RPMI7951 (cell line): ENCODE measurements around the gene SPARC. TPM values are rescaled to one million over a fixed set of nuclear protein-coding genes. Genes with fewer than 3 reads are reported as not detected.
A peak's percentile ranks its signal among the peaks of the same experiment; 100 is the strongest.

Experiments used
- DNase-seq: peaks from one replicate; pipeline ENCODE4 v3.0.0-alpha.2; 2012; ENCODE audit warnings: low read depth
- total RNA-seq: library from RNA; depleted of rRNA; stranded (reverse); fragments of >200 nt; shearing (Covaris generic); gene quantifications from 2 replicates; pipeline ENCODE4 v1.2.3, GENCODE V29; 2014

Gene SPARC
- total RNA-seq, 1 experiment from 2014 or later: 3,437 TPM

DNA sequence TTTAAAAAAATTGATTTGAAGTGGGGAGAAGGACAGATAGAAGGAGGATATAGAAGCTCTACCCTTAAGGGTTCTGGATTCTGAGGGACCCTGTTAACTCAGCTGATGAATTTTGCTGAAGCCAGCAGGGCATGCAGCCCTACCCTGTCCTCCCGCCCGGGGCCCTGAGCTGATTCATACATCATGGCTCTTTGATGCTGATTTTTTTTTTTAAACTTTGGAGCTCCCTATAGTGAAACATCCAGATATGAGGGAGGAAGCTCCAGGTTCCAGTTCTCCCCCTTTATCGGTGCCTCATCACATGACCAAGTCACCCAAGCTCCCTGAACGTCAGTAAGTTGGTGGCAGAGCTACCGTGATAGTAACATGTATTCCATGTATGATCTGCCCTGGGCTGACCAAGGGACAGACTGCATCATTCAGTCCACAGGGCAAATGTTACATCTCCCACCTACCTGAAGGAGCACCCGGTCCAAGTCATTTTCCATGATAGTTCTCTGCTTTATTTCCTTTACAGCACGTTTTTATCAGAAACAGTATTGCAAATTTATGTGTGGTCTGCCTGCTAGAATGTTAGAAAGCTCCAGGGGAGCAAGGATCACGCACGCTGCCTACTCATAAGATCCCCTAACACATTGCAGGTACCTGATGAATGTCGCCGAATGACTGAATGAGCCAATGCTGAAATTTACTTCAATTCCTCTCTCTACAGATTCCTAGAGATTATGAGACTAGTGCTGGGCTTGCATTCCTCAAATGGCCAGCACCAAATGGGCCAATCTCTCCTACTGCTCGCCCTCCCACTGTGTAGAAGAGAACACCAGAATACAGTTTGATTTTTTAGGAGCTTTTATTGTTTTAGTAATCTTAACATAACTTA is 25.9 kb downstream of the SPARC start:
- peak; percentile 86 for DNase-seq

DNA sequence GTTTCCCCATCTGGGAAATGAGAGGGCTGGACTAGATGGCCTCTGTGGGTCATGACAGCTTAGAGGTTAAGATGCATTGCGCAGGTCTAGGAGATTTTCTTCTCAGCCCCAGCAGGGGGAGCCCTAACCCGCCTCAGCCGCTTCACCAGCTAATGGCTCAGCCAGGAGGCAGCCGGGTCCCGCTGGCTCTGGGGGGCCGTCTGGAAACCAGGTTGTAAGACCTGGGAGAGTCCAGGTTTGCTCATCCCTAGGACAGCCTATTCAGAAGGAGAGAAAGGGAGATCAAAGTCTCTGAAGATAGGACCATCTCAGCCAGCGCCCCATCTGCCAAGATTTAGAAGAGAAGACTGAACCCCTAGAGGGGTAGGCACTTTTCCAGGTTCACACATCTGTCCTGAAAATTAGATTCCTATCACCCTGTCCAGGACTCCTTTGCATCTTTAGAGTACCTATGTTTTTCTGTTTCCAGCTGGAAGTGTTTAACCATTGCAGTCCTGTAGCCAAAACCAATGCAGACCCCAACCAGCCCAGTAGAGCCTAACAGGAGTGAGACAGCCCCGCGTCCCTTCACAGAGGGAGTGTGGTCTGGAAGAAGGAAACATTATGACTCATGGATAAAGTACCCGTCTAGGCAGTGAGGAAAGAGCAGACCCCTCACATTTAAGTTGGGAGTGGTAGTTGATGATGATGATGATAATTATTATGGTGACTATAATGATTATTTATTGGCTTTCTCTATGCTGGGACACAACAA is 27.5 kb downstream of the SPARC start:
- peak; percentile 71 for DNase-seq

DNA sequence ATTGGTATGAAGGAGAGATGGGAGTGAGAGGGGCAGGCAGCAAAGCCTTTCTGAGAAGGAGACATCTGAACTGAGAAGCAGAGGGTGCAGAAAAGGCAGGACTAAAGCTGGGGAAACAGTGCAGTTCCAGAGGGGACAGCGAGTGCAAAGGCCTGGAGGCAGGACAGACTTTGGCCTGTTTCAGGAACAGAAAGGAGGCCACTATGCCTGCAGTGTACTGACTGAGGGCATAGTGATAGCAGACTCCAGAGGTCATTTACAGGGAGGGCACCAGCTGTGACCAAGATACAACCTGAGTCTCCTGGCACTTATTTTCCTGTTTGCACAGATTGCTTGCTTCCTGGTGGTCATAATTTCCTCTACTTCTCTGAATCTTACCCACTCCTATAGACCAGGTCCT is 29.6 kb downstream of the SPARC start:
- no peak for DNase-seq

DNA sequence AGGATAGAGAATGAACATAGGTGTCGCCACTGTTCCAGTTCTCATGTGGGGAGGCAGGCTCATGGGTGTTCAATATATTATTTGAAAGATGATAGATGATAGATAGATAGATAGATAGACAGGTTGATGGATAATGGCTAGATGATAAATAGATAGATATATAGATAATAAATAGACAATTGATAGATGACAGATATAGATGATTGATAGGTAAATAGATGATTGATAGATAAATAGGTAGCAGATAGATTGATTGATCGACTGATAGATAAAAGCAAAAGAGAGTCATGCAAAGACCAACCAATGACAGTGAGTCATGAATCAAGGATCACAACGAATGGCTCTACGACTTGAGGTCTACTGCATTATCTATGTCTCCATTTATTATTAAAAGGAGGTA is 30.4 kb downstream of the SPARC start:
- no peak for DNase-seq

DNA sequence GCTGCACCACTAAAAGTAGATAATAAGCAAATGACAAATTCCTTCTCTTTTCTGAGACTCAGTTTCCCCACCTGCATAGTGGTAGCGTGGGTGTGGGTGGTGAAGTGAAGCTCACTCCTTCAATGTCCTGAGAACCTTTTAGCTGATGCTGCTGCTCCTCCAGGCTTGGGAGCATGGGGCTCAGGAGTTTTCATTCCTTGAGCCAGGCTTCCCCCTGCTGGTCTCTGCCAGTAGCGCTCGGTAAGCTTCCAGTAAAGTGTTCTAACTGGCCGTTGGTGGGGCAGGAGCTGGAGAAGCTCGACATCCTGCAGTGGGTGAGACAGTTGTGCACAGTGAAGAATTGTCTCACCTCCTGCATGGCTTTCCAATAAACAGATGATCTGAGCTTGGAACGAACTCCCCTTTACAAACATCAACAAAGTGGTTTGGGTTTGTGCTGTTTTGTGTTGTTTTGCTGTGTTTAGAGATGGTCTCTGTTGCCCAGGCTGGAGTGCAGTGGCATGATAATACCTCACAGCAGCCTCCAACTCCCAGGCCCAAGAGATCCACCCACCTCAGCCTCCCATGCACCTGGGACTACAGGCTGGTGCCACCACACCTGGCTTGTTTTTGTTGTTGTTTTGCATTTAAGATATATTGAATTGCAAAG is 34.6 kb downstream of the SPARC start:
- peak; percentile 73 for DNase-seq

DNA sequence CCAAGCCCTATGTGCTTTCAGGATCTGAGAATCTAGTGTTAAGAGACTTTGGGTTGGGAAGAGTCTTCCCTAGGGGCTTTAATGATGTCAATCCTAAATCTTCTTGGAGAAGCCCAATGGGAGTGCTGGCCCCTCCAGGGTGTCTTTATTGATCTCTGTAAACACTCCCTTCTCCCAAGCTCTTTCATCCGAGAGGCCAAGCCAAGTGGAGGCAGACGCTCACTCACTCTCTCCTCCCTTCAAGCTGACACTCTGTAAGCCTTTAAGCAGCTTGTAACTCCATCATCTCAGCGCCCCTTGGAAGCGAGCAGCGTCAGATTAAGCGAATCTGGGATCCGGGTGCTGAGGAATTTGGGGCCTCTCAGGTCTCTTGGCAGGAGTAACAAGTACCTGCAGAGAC is 37.7 kb downstream of the SPARC start:
- DNase-seq: no peak

DNA sequence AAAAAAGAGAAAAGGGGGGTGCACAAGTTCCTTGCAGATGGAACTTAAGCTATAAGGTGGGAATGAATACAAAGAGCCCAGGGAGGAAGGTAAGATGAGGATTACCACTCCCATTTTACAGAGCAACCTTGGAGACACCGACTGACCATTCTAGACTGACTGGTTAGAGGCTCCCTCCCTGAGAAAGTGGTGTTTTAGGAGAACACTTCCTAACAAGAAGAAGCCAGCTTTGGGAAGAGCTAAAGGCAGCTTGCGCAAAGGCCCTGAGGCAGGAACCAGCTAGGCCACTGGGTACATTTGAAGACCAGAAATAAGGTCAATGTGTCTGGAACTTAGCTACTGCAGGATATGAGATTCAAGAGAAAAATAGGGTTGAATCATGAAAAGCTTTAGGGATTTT is 38.6 kb downstream of the SPARC start:
- DNase-seq: no peak

DNA sequence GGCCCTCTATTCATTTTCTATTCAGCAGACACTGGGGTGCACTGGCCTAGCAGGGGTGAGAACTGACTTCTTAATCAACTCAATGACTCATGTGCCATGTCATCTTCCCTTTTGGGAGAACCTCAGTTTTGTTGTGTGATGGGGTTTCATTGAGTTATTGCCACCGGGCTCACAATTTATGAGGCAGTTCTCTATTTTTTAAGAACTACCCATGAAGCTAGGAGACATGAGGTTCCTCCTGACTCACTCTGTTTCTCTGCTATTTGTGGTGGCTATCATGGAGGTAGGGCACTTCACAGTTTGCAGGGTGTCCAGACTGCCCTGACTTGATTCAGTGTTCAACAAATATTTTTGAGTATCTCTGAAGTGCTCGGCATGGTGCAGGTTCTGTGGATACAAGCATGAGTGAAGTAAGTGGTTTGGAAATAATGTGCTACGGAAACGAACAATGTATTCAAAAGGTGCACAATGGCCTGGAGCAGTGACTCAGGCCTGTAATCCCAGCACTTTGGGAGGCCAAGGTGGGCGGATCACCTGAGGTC is 39.3 kb downstream of the SPARC start:
- DNase-seq: no peak

DNA sequence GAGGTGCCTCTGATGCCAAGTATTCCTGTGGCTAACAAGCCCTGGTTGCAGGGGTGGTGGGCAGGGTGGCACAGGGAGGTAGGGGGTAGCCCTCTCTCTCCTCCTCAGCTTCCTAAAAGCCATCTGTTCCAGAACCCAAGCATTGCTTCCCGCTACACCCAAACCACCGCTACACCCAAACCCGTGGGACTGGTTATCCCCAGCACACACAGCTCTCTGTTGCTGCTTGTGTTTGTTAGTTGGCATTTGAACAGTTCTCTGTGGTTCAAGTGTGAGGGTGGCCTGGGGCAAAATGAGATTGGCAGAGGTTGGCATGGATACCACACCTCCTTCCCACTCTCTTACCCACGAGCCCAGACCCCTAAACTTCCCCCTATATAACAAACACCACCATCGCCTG is 40.4 kb downstream of the SPARC start:
- DNase-seq: no peak

DNA sequence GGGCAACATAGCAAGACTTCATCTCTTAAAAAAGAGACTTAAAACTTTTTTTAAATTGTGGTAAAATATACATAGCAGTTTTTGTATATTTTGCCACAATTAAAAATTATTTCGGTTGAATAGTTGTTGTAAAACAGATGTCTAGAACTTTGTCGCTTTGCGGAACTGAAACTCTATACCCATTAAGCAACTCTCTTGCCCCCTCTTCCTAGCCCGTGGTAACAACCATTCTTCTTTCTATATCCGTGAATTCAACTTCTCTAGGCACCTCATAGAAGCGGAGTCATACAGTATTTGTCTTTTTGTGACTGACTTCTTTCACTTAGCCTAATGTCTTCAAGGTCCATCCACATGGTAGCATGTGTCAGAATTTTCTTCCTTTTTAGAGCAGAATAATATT is 43.3 kb downstream of the SPARC start:
- no peak for DNase-seq

DNA sequence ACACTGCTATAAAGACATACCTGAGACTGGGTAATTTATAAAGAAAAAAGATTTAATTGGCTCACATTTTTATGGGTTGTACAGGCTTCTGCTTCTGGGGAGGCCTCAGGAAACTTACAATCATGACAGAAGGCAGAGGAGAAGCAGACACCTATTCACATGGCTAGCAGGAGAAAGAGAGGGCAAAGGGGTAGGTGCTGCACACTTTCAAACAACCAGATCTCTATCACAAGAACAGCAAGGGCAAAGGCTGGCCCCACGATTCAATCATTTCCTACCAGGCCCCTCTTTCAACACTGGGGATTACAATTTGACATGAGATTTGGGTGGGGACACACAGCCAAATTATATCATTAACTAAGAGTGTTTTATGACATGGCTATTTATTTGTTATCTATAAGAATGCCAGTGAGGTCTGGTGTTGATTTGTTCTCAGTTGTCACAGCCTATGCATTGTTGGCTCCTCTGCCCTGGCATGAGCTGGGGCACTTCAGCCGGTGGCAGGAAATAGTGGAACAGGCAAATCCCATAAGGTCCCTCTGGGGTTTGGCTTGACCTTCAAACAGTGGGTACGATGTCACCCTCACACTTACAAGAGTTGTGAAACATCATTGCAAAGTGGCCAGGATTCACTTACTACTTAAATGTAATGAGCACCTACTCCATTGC is 44.1 kb downstream of the SPARC start:
- DNase-seq: no peak

DNA sequence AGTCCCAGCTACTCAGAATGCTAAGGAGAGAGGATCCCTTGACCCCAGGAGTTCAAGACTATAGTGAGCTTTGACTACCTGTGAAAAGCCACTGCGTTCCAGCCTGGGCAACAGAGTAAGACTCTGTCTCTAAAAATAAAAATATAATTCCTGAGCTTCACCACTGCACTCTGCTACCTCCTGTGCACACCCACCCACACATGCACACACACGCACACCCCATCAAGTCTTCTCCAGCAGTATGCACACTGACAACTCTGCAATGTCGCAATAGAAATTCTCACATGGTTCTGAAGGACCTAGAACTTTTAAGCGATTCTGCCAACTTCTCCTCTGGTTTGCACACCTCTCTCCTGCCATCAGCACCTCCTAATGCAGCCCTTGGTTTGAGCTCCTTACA is 48.1 kb downstream of the SPARC start:
- DNase-seq: no peak

DNA sequence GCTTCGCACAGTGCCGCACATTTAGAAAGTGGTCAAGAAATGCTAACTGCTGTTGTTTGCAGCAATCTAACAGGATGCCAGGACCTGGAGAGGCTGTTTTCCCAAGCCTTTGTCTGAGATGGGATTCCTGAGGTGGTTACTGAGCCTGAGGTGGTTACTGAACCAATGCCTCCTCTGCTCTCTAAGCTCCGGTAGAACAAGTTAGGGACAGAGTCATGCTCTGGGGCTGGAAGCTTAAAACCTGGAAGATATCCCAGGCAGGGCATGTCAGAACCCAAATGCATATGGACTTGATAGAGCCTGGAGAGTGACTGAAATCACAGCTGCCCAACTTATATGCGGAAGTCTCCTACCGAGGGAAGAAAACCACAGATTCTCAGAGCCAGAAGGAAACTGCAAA is 49.0 kb downstream of the SPARC start:
- DNase-seq: no peak

DNA sequence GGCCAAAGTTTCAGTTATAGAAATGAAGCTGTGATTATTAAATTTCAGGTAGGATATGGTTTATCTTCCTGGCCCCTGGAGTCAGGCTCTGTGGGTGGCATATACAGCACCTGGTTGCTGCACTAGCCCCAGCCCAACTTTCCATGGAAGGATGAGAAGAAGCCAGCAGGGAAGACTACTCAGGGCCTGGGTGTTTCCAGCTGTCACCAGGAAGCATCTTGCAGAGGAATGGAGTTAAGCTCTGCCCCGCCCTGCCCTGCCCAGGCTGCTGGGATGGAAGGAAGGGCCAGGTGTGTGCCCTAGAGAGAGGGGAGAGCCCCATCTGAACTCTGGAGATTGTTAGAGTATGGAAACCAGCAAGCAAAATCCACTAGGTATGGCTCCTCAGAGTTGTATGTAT is 52.8 kb downstream of the SPARC start:
- DNase-seq: no peak

DNA sequence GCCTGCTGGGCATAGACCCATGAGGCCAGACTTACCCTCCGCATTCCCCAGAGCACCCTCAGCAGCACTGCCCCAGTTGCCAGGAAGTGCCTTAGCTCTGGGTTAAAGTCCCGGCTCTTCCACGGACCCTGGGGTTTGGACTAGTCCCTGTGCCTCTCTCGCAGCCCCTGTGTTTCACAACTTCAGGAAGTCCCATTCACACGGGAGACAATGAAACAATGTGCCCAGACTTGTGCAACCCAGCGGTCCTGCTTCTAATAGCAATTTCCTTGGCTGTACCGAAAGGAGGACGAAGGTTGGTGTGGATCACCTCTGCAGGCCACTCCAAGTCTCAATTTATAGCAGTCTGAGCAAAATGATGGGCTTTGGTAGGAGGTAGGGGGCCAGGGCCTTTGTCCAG is 53.8 kb downstream of the SPARC start:
- no peak for DNase-seq

DNA sequence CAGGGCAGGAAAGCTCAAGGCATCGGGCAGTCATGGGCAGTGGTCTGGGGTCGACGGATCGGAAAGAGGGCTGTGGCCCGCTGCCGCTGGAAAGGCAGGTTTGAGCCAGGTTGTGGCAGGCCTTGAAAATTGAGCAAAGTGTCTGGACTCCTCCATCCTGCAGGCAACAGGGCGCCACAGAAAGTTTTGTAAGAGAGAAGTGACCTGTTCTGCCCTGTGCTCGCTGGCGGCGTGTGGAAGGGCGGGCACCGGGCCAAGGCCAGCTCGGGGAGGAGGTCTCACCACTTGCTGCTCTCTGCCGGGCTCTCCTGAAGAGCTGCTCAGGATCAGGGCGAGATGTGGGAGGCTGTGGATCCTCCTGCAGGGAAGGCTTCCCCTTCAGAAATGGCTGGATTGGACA is 54.2 kb downstream of the SPARC start:
- DNase-seq: no peak

DNA sequence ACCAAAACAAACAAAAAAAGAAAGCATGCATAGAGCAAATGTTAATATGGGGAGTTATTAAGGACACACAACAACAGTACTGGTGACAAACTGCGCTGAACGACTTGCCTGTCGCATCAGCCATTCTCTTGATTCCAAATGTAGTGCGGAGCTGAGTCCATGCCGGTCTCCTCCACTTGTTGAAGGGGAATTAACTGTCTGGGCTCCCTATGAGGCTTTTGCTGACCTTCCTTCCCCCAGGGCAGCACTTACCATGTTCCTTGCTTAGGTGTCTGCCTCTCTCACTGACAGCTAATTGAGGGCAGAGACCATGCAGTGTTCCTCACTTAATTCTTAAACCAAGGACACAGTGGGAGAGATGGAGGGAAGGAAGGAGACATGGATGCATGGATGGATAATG is 54.8 kb downstream of the SPARC start:
- no peak for DNase-seq

DNA sequence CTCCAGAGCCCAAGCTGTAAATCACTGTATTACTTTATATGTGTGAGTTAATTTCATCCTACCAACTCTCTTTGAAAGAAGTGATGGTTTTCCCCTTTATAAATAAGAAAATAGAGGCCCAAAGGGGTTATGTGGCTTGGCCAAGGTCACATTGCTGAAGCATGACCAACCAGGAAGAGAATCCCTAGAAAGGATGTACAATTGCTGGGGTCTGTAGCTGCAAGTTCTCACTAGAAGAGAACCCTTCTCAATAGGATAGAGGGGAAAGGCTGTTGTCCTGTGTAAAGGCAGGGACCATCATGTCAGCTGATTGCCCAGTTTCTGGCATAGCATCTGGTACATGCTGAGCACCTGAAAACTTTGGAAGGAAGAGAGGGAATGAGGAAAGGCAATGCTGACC is 56.6 kb downstream of the SPARC start:
- no peak for DNase-seq

DNA sequence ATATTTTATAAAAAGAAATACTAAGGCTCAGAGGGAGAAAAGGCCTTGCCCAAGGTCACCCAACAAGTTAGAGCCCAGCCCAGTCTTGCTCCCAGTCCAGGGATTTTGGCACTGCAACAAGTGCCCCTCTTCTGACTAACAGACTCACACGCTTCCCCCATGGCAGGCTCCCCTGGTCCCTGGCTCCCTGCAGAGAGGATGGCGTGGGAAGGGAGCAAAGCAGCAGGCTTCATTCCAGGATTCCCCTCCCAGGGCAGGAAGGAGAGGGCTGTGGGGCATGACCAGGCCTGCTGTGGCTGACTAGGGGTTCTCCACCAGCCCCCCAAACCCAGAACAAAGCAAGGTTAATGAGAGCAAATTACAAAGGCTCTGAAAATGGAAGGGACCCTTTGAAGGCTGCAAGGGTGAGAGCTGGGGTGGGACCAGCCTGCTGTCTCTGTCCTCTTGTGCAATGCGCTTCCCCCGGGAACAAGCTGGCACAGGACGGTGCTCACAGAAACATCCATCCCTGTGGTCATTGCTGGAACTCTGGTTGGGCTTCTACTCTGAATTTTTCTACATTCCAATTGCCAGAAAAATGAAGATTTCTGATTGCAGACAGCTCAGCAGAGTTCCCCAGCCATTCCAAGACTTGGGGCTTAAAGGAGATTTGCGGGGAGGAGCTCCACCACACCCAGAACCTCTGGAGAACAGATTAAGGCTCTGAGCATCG is 58.4 kb downstream of the SPARC start:
- no peak for DNase-seq

DNA sequence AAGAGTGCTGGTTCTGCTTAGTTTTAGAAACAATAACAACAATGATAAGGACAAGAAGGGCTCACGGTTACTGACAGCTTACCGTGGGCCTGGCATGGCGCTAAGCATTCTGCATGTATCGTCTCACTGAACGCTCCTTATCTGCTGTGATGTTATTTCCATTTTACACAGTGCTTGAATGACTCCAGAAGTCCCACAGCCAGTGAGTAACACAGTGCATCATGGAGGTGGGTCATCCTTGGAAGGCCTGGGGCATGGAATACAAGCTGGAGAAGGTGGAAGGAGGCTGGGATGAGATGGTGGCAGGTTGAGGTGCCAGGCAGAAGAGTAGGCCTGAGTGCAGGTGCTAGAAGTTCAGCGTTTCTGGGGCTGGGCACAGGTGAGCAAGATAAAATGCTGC is 59.1 kb downstream of the SPARC start:
- DNase-seq: no peak

DNA sequence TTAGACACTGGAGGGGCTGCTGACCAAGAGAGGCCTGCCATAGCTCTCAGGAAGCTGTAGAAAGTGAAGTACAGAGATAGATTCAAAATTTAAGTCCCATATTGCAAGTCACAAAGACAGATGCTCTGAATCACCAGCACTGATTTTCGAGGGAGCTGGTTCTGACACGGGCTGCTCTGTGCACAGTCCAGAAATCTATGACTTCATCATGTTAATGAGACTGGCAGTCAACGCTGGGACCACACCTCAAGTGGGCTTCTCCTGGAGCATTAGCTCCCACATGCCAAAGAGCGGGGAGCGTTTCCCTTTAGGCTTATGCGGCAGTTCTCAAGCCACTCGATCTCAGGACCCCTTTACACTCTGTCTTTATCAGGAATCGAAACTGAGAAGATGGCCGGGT is 61.4 kb downstream of the SPARC start:
- DNase-seq: no peak
